CD4-positive, alpha-beta T cell (primary cell): ENCODE measurements around the gene DOCK2. TPM values are rescaled to one million over a fixed set of nuclear protein-coding genes. Genes with fewer than 3 reads are reported as not detected.

Source experiments
- ATAC-seq: fragments of 200-7000 bp; cut with Tn5 transposase; one replicate; pipeline ENCODE4 v1.10.0; 2022; ENCODE audit warnings: mild to moderate bottlenecking; ENCODE audit not compliant: poor library complexity
- CTCF ChIA-PET: fragments of 350-600 bp; sonication (Branson Sonifier 250); formaldehyde crosslinking; loops from one replicate; lab custom pipeline; 2021; ENCODE audit warnings: antibody characterized with exemption, inconsistent platforms; lab: Charles Lee
- POLR2A ChIA-PET: fragments of 350-600 bp; sonication (Branson Sonifier 250); formaldehyde crosslinking; loops from one replicate; lab custom pipeline; 2021; ENCODE audit warnings: antibody characterized with exemption, inconsistent platforms; lab: Charles Lee
- DNase-seq, 14 experiments: peaks; one replicate each; pipeline ENCODE4 v3.0.0-alpha.2; 2013 to 2020; ENCODE audit warnings: mixed read lengths in 2 of 14
- H3K27ac ChIP-seq, 2 donors: one replicate each; pipeline versions ENCODE4 v1.5.1 to v1.7.0; 2013; ENCODE audit warnings: low read length in 2 of 2, low read depth in 1 of 2, mild to moderate bottlenecking in 1 of 2
- H3K27me3 ChIP-seq, 2 experiments: 1 replicate in 1 of 2; 2 replicates in 1 of 2; pipeline versions ENCODE4 v1.6.1 to v1.7.0; 2013; ENCODE audit warnings: low read length in 2 of 2, control low read depth in 1 of 2, mild to moderate bottlenecking in 1 of 2, moderate library complexity in 1 of 2; ENCODE audit not compliant: insufficient read depth in 2 of 2, control insufficient read depth in 1 of 2
- H3K36me3 ChIP-seq: one replicate; pipeline ENCODE4 v1.6.1; 2013; ENCODE audit warnings: low read length, control low read depth; ENCODE audit not compliant: insufficient read depth
- H3K4me1 ChIP-seq: one replicate; pipeline ENCODE4 v1.6.1; 2013; ENCODE audit warnings: low read length, control low read depth; ENCODE audit not compliant: insufficient read depth
- H3K4me3 ChIP-seq: one replicate; pipeline ENCODE4 v1.5.1; 2013; ENCODE audit warnings: mild to moderate bottlenecking, low read length, moderate library complexity
- H3K9me3 ChIP-seq, 2 experiments: 1 replicate in 1 of 2; 2 replicates in 1 of 2; pipeline versions ENCODE4 v1.6.1 to v1.7.0; 2013; ENCODE audit warnings: low read length in 2 of 2, mild to moderate bottlenecking in 2 of 2, control low read depth in 1 of 2, moderate library complexity in 1 of 2; ENCODE audit not compliant: control insufficient read depth in 1 of 2, insufficient read depth in 1 of 2
- H3K27ac Mint-ChIP-seq: one replicate; pipeline ENCODE4 v1.8.0; 2020; ENCODE audit warnings: mixed read lengths
- H3K27me3 Mint-ChIP-seq: one replicate; pipeline ENCODE4 v1.8.0; 2021; ENCODE audit warnings: mixed read lengths
- H3K36me3 Mint-ChIP-seq: one replicate; pipeline ENCODE4 v1.8.0; 2021; ENCODE audit warnings: low read depth, mixed read lengths
- H3K4me1 Mint-ChIP-seq: one replicate; pipeline ENCODE4 v1.8.0; 2021; ENCODE audit warnings: low read depth, mixed read lengths
- H3K4me3 Mint-ChIP-seq: one replicate; pipeline ENCODE4 v1.8.0; 2020; ENCODE audit warnings: mild to moderate bottlenecking, mixed read lengths
- H3K9me3 Mint-ChIP-seq: one replicate; pipeline ENCODE4 v1.8.0; 2020; ENCODE audit warnings: mixed read lengths
- intact Hi-C, 2 experiments: fragments of 100-400 bp; cut with DNase I in 1 of 2; cut with micrococcal nuclease in 1 of 2; formaldehyde crosslinking; loops; one replicate each; pipeline versions ENCODE4 v1.15.1 to v1.9.0; 2023 to 2025; cut with DNase I, micrococcal nuclease
- total RNA-seq, 174 experiments: library from RNA in 2 of 174; stranded (reverse) in 2 of 174; gene quantifications; one replicate each; pipeline ENCODE4 v1.2.3 and lab custom pipeline; 2021 to 2026
- TF ChIP-seq, protein P1 (sequence below): fragments of 200-600 bp; IDR thresholded peaks from one replicate; pipeline ENCODE4 v1.8.0; 2022; ENCODE audit warnings: antibody characterized with exemption, mild to moderate bottlenecking

DOCK2 gene
- total RNA-seq, 2 experiments from 2014 or later = 220 to 229 TPM

- H3K27ac Mint-ChIP-seq = peak overlapping the region; percentile 81
- CTCF ChIA-PET = no interaction called here
- Histone ChIP-seq H3K4me3 (no peak overlapping the region), H3K36me3 (peaks cover 32% of the 10 kb centered on the region), H3K9me3 (no peaks in the 10 kb centered on the region), H3K27ac (peak overlapping the region; percentile 17 to 73), H3K27me3 (no peaks in the 10 kb centered on the region), H3K4me1 (peaks cover 86% of the 10 kb centered on the region)
- peak overlapping the region; percentile 72 for H3K4me3 Mint-ChIP-seq
- DNase-seq (peak in 3 of 14 experiments; percentile 64 to 70 (median 68)), ATAC-seq (peak; percentile 58)
- peaks cover 99% of the 10 kb centered on the region for H3K4me1 Mint-ChIP-seq
- intact Hi-C loops = loop anchor here in 1 of 2 experiments (5.0 kb wide), 1 partner anchor 69 kb away; the partner anchor contains the start of gene SPDL1
- POLR2A ChIA-PET = interaction anchor here (3.1 kb wide), 1 partner anchor 13 kb away, joined by 13 read pairs; the partner anchor contains the start of gene DOCK2
- H3K27me3 Mint-ChIP-seq = no peaks in the 10 kb centered on the region
- peaks cover 83% of the 10 kb centered on the region for H3K36me3 Mint-ChIP-seq
- no peaks in the 10 kb centered on the region for H3K9me3 Mint-ChIP-seq
- TF ChIP-seq, protein P1, sequence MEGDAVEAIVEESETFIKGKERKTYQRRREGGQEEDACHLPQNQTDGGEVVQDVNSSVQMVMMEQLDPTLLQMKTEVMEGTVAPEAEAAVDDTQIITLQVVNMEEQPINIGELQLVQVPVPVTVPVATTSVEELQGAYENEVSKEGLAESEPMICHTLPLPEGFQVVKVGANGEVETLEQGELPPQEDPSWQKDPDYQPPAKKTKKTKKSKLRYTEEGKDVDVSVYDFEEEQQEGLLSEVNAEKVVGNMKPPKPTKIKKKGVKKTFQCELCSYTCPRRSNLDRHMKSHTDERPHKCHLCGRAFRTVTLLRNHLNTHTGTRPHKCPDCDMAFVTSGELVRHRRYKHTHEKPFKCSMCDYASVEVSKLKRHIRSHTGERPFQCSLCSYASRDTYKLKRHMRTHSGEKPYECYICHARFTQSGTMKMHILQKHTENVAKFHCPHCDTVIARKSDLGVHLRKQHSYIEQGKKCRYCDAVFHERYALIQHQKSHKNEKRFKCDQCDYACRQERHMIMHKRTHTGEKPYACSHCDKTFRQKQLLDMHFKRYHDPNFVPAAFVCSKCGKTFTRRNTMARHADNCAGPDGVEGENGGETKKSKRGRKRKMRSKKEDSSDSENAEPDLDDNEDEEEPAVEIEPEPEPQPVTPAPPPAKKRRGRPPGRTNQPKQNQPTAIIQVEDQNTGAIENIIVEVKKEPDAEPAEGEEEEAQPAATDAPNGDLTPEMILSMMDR = no peak
Observed at GRCh38 chr5:169650701-169651331, 13.7 kb downstream of the DOCK2 start.

DNA sequence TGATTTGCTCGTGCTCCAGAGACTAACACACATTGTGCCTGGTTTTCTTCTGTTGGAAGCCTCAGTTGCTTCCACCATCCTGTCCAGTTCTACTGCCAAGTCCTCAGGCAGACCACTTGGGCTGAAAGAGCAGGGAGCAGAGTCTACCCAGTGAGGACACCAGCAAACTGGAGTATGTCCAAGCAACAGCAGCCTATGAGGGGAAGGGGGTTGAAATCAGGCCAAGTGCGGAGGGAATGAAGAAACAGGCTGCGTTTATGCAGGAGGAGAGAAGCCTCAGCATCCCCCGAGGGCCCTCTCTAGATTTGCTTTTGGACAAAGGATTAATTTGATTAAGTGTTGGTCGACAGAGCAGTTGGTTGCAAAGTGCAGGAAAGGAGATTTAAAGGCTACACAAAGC lies 14.5 kb downstream of the DOCK2 start:
- DNase-seq (no peak), ATAC-seq (no peak)
- ChIA-PET CTCF (no interaction called here), POLR2A (interaction anchor here (0.5 to 3.1 kb wide), 2 partner anchors 14 to 67 kb away, joined by 3 to 13 read pairs; partner anchors contain the start of gene DOCK2)
- H3K36me3 Mint-ChIP-seq = peaks cover 83% of the 10 kb centered on the region
- peak overlapping the region; percentile 2 to 73 for H3K27ac ChIP-seq
- H3K36me3 ChIP-seq = peaks cover 32% of the 10 kb centered on the region
- H3K4me3 ChIP-seq = no peak overlapping the region
- TF ChIP-seq, protein P1 = no peak
- no peaks in the 10 kb centered on the region for H3K9me3 ChIP-seq
- H3K27me3 ChIP-seq = no peaks in the 10 kb centered on the region
- peaks cover 94% of the 10 kb centered on the region for H3K4me1 ChIP-seq
- H3K4me3 Mint-ChIP-seq = peak overlapping the region; percentile 72
- peaks cover 99% of the 10 kb centered on the region for H3K4me1 Mint-ChIP-seq
- intact Hi-C loops = loop anchor here in 1 of 2 experiments (5.0 kb wide), 1 partner anchor 69 kb away; the partner anchor contains the start of gene SPDL1
- H3K27me3 Mint-ChIP-seq = no peaks in the 10 kb centered on the region
- H3K9me3 Mint-ChIP-seq = no peaks in the 10 kb centered on the region
- peak overlapping the region; percentile 81 for H3K27ac Mint-ChIP-seq

DNA sequence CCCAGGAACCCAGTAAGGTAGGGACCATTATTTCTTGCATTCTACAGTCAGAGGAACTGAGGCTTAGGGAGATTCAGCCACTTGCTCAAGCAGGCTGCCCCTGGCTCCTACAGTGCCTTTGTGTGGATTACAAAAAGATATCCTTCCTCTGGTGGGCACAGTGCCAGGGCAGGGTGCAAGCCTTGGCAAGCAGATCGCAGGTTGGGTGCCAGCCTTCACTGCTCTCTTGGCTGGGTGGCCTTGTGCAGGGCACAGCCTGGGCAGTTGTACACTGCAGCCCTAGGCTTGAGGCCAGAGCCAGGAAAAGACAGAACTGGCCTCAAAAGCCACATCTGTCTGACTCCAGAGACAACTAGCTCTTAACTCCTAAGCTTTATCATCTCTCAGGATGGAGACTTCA lies 15.0 kb downstream of the DOCK2 start:
- Histone ChIP-seq H3K27ac (peak overlapping the region in 1 of 2 donors; percentile 6), H3K27me3 (no peaks in the 10 kb centered on the region), H3K4me3 (no peak overlapping the region), H3K36me3 (peaks cover 32% of the 10 kb centered on the region), H3K4me1 (peaks cover 95% of the 10 kb centered on the region), H3K9me3 (no peaks in the 10 kb centered on the region)
- CTCF ChIA-PET = no interaction called here
- ATAC-seq (no peak), DNase-seq (no peak)
- Mint-ChIP-seq H3K27ac (peak overlapping the region; percentile 81), H3K4me3 (no peak overlapping the region), H3K36me3 (peaks cover 83% of the 10 kb centered on the region), H3K27me3 (no peaks in the 10 kb centered on the region), H3K9me3 (no peaks in the 10 kb centered on the region), H3K4me1 (peaks cover 99% of the 10 kb centered on the region)
- POLR2A ChIA-PET = interaction anchor here (0.5 to 3.1 kb wide), 2 partner anchors 14 to 68 kb away, joined by 3 to 13 read pairs; partner anchors contain the start of gene DOCK2
- intact Hi-C loops = loop anchor here in 1 of 2 experiments (5.0 kb wide), 1 partner anchor 70 kb away; the partner anchor contains the start of gene SPDL1
- TF ChIP-seq, protein P1 = no peak
